ENCODE results near the gene PCDH9. TPM values are rescaled to one million over a fixed set of nuclear protein-coding genes. Genes with fewer than 3 reads are reported as not detected.

Gene PCDH9
- total RNA-seq, 1 experiment from 2014 or later: 0.11 TPM

DNA sequence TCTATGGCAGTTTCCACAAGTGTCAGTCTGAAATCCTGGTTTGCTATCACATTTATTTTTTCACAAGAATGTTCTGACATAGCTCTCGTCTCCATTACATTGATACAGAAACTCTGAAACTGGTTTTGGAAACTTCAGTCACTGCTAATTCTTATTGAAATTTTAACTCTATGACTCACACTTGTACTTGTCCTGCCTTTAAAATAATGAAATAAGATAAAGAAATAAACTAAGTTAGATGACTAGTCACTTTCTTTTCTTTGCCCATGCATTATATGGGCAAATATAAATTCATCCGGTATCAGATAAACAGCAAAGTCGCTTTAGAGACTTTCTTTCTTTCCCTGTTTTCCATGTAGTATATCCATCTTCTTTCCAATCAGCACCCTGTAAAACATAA, 257.5 kb downstream of the PCDH9 start:
- ChIA-PET POLR2A (no interaction called here), CTCF (no interaction called here)
- H3K4me3 ChIP-seq (ENCODE audit: low read depth, low read length): no peak overlapping the region
- Mint-ChIP-seq H3K9me3 (ENCODE audit: unreplicated experiment) (no peaks in the 10 kb centered on the region), H3K4me3 (ENCODE audit: unreplicated experiment) (no peak overlapping the region), H3K36me3 (ENCODE audit: insufficient read depth, unreplicated experiment) (no peaks in the 10 kb centered on the region), H3K27ac (ENCODE audit: unreplicated experiment) (no peak overlapping the region), H3K4me1 (ENCODE audit: low read depth, unreplicated experiment) (no peaks in the 10 kb centered on the region), H3K27me3 (ENCODE audit: insufficient read depth, unreplicated experiment) (peaks cover 3% of the 10 kb centered on the region)
- no peaks in the 10 kb centered on the region for H3K4me1 ChIP-seq
- no peaks in the 10 kb centered on the region for H3K9me3 ChIP-seq
- no peak for DNase-seq
- no TSS peak for BruUV-seq (replicated peaks)
- TF ChIP-seq CTCF (IDR thresholded peaks at IDR 0.05; ENCODE audit: insufficient read depth in 1 of 2, low read depth in 1 of 2, low read length in 1 of 2, severe bottlenecking in 1 of 2, unreplicated experiment in 1 of 2): no peak
- intact Hi-C loops (cut with micrococcal nuclease; ENCODE audit: unreplicated experiment): no loop called here
- H3K36me3 ChIP-seq (ENCODE audit: control insufficient read depth, insufficient read depth, low read length): no peaks in the 10 kb centered on the region
- H3K27me3 ChIP-seq (replicated peaks; ENCODE audit: control insufficient read depth, insufficient read depth, low read length): no peaks in the 10 kb centered on the region

DNA sequence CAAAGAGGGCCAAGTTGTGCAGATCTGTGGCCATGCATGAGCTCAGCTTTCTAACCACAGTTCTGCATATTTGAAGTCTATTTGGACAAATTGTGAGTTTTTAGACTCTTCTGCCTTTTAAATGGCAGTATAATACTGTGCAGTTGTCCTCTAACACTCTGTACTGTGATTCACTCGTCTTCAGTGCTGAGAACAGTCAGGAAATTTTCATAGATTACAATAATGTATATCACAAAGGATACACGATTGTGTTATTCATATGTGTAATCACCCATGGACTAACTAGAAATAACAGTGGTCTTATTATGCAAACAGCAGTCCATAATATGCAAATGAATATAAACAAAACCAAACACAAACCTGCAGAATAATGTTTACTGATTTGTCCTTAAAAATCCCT, 259.1 kb downstream of the PCDH9 start:
- Histone ChIP-seq H3K4me3 (ENCODE audit: low read depth, low read length) (no peak overlapping the region), H3K27me3 (replicated peaks; ENCODE audit: control insufficient read depth, insufficient read depth, low read length) (no peaks in the 10 kb centered on the region), H3K9me3 (no peaks in the 10 kb centered on the region), H3K36me3 (ENCODE audit: control insufficient read depth, insufficient read depth, low read length) (no peaks in the 10 kb centered on the region), H3K4me1 (no peaks in the 10 kb centered on the region)
- ChIA-PET CTCF (no interaction called here), POLR2A (no interaction called here)
- no peak for DNase-seq
- no TSS peak for BruUV-seq (replicated peaks)
- no peak for TF ChIP-seq CTCF (IDR thresholded peaks at IDR 0.05; ENCODE audit: insufficient read depth in 1 of 2, low read depth in 1 of 2, low read length in 1 of 2, severe bottlenecking in 1 of 2, unreplicated experiment in 1 of 2)
- H3K4me3 Mint-ChIP-seq (ENCODE audit: unreplicated experiment): no peak overlapping the region
- no peak overlapping the region for H3K27ac Mint-ChIP-seq (ENCODE audit: unreplicated experiment)
- intact Hi-C loops (cut with micrococcal nuclease; ENCODE audit: unreplicated experiment): no loop called here
- H3K4me1 Mint-ChIP-seq (ENCODE audit: low read depth, unreplicated experiment): no peaks in the 10 kb centered on the region
- H3K36me3 Mint-ChIP-seq (ENCODE audit: insufficient read depth, unreplicated experiment): no peaks in the 10 kb centered on the region
- H3K27me3 Mint-ChIP-seq (ENCODE audit: insufficient read depth, unreplicated experiment): peaks cover 3% of the 10 kb centered on the region
- no peaks in the 10 kb centered on the region for H3K9me3 Mint-ChIP-seq (ENCODE audit: unreplicated experiment)

GRCh38 chr13:66969291-66969690, 260.8 kb downstream of the PCDH9 start:
- Histone ChIP-seq H3K9me3 (no peaks in the 10 kb centered on the region), H3K27me3 (replicated peaks; ENCODE audit: control insufficient read depth, insufficient read depth, low read length) (no peaks in the 10 kb centered on the region), H3K4me1 (no peaks in the 10 kb centered on the region), H3K4me3 (ENCODE audit: low read depth, low read length) (no peak overlapping the region), H3K36me3 (ENCODE audit: control insufficient read depth, insufficient read depth, low read length) (no peaks in the 10 kb centered on the region)
- no TSS peak for BruUV-seq (replicated peaks)
- Mint-ChIP-seq H3K4me1 (ENCODE audit: low read depth, unreplicated experiment) (no peaks in the 10 kb centered on the region), H3K4me3 (ENCODE audit: unreplicated experiment) (no peak overlapping the region), H3K27me3 (ENCODE audit: insufficient read depth, unreplicated experiment) (peaks cover 2% of the 10 kb centered on the region), H3K27ac (ENCODE audit: unreplicated experiment) (no peak overlapping the region), H3K9me3 (ENCODE audit: unreplicated experiment) (no peaks in the 10 kb centered on the region), H3K36me3 (ENCODE audit: insufficient read depth, unreplicated experiment) (no peaks in the 10 kb centered on the region)
- no peak for TF ChIP-seq CTCF (IDR thresholded peaks at IDR 0.05; ENCODE audit: insufficient read depth in 1 of 2, low read depth in 1 of 2, low read length in 1 of 2, severe bottlenecking in 1 of 2, unreplicated experiment in 1 of 2)
- intact Hi-C loops (cut with micrococcal nuclease; ENCODE audit: unreplicated experiment): no loop called here
- ChIA-PET CTCF (no interaction called here), POLR2A (no interaction called here)
- no peak for DNase-seq

Data from Caco-2 (cell line).